Subcutaneous abdominal adipose tissue (tissue), 5 donors: ENCODE results near the gene LPIN3.

Experiments used
- H3K27ac ChIP-seq: one replicate; pipeline ENCODE4 v1.7.0; 2013; ENCODE audit warnings: low read depth, mild to moderate bottlenecking, inconsistent platforms, low read length, moderate library complexity
- H3K27me3 ChIP-seq, 5 donors: one replicate each; pipeline ENCODE4 v1.7.0; 2013; ENCODE audit warnings: low read length in 5 of 5, inconsistent platforms in 1 of 5; ENCODE audit not compliant: control insufficient read depth in 5 of 5, insufficient read depth in 4 of 5
- H3K36me3 ChIP-seq, 5 donors: one replicate each; pipeline ENCODE4 v1.7.0; 2013; ENCODE audit warnings: low read length in 5 of 5; ENCODE audit not compliant: control insufficient read depth in 5 of 5, insufficient read depth in 5 of 5
- H3K4me1 ChIP-seq, 5 donors: one replicate each; pipeline ENCODE4 v1.7.0; 2013; ENCODE audit warnings: low read length in 5 of 5, mild to moderate bottlenecking in 3 of 5, moderate library complexity in 1 of 5; ENCODE audit not compliant: control insufficient read depth in 5 of 5, insufficient read depth in 5 of 5
- H3K4me3 ChIP-seq, 5 donors: one replicate each; pipeline ENCODE4 v1.7.0; 2013; ENCODE audit warnings: low read length in 5 of 5, low read depth in 1 of 5
- H3K9ac ChIP-seq, 5 donors: one replicate each; pipeline ENCODE4 v1.7.0; 2013; ENCODE audit warnings: low read length in 5 of 5, mild to moderate bottlenecking in 4 of 5, moderate library complexity in 3 of 5
- H3K9me3 ChIP-seq, 5 donors: one replicate each; pipeline ENCODE4 v1.7.0; 2013; ENCODE audit warnings: low read length in 5 of 5; ENCODE audit not compliant: control insufficient read depth in 5 of 5
- donor health status: healthy.
- donor health status: healthy.
- donor health status: healthy.
- donor health status: healthy.
- donor health status: healthy.

Gene LPIN3

DNA sequence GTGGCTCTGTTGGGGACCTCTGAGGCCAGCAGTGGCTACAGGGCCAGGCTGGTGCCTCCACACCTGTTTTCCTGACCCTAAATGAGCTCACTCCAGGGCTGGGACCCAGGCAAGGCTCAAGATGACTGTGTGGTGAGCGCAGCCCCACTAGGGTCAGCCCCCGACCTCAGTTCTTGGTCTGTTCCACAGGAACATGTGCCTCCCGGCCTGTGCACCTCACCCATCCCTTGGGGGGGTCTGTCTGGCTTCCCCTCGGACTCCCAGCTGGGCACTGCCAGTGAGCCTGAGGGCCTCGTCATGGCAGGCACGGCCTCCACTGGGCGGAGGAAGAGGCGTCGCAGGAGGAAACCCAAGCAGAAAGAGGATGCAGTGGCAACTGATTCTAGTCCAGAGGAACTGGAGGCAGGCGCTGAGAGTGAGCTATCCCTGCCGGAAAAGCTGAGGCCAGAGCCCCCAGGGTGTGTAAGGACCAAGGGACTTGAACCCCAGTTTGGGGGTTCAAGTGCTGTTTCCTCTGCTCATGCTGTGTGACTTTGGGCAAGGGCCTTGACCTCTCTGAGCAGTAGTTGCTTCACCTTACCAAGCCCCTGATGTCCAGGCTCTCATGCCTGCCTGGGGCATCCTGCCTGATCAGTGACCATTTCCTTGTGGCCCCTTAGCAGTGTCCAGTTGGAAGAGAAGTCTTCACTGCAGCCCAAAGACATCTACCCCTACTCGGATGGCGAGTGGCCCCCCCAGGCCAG, 8.0 kb downstream of the LPIN3 start:
- H3K4me3 ChIP-seq: no peak overlapping the region
- peaks cover 0 to under 1% (median 0%) of the 10 kb centered on the region in 5 donors for H3K4me1 ChIP-seq
- no peaks in the 10 kb centered on the region for H3K9me3 ChIP-seq
- no peak overlapping the region for H3K27ac ChIP-seq
- peaks cover 0 to 70% (median 61%) of the 10 kb centered on the region in 5 donors for H3K36me3 ChIP-seq
- no peak overlapping the region for H3K9ac ChIP-seq
- H3K27me3 ChIP-seq: no peaks in the 10 kb centered on the region

DNA sequence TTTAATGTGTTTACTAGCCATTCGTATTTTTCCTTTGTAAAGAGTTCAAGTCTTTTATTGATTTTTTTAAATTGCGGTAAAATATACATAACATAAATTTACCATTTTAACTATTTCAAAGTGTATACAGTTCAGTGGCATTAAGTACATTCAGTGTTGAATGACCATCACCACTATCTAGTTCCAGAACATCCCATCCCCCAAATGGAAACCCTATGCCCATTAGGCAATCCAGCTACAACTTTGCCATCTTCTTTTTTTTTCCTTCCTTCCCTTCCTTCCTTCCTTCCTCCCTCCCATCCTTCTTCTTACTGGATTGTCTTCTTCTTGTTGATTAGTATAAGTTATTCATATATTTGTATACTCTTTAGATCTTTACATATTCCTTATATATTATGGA, 8.6 kb downstream of the LPIN3 start:
- H3K27ac ChIP-seq: no peak overlapping the region
- H3K4me3 ChIP-seq: no peak overlapping the region
- no peaks in the 10 kb centered on the region for H3K27me3 ChIP-seq
- no peaks in the 10 kb centered on the region for H3K4me1 ChIP-seq
- peaks cover 0 to 72% (median 65%) of the 10 kb centered on the region in 5 donors for H3K36me3 ChIP-seq
- no peaks in the 10 kb centered on the region for H3K9me3 ChIP-seq
- H3K9ac ChIP-seq: no peak overlapping the region

GRCh38 chr20:41349943-41350342, 9.3 kb downstream of the LPIN3 start:
- Histone ChIP-seq H3K9ac (no peak overlapping the region), H3K36me3 (peaks cover 0 to 77% (median 69%) of the 10 kb centered on the region in 5 donors)

GRCh38 chr20:41350408-41350962, 9.9 kb downstream of the LPIN3 start:
- Histone ChIP-seq H3K27me3 (no peaks in the 10 kb centered on the region), H3K36me3 (peaks cover 0 to 77% (median 71%) of the 10 kb centered on the region in 5 donors), H3K27ac (no peak overlapping the region), H3K9ac (no peak overlapping the region), H3K9me3 (no peaks in the 10 kb centered on the region), H3K4me1 (no peaks in the 10 kb centered on the region), H3K4me3 (no peak overlapping the region)

More at GRCh38 chr20:41349943-41350342, 9.3 kb downstream of the LPIN3 start:
- H3K27me3 ChIP-seq: no peaks in the 10 kb centered on the region
- H3K4me3 ChIP-seq: no peak overlapping the region
- H3K4me1 ChIP-seq: no peaks in the 10 kb centered on the region
- H3K9me3 ChIP-seq: no peaks in the 10 kb centered on the region
- H3K27ac ChIP-seq: no peak overlapping the region

DNA sequence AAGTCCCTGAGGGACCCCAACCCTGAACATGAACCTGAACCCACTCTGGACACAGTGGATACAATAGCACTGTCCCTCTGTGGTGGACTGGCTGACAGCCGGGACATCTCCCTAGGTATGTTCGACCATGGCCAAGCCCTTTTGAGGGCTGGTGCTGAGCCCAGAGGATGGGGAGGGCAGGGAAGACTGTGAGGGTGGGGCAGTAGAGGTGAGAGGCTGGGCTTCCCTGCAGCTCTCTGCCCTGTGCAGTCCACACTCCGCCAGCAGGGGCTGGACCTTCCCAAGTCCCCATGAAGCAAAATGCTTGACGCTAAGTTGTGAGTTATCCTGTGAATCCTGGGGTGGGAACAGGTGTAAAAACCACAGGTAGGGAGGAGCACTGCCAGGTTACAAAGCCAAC, 11.5 kb downstream of the LPIN3 start:
- Histone ChIP-seq H3K27me3 (no peaks in the 10 kb centered on the region), H3K4me3 (no peak overlapping the region), H3K36me3 (peaks cover 0 to 84% (median 78%) of the 10 kb centered on the region in 5 donors), H3K9me3 (no peaks in the 10 kb centered on the region), H3K4me1 (no peaks in the 10 kb centered on the region), H3K9ac (no peak overlapping the region), H3K27ac (no peak overlapping the region)

GRCh38 chr20:41352666-41353065, 12.0 kb downstream of the LPIN3 start:
- Histone ChIP-seq H3K27ac (no peak overlapping the region), H3K4me3 (no peak overlapping the region), H3K4me1 (no peaks in the 10 kb centered on the region), H3K36me3 (peaks cover 0 to 85% (median 78%) of the 10 kb centered on the region in 5 donors), H3K9ac (no peak overlapping the region), H3K27me3 (no peaks in the 10 kb centered on the region), H3K9me3 (no peaks in the 10 kb centered on the region)

DNA sequence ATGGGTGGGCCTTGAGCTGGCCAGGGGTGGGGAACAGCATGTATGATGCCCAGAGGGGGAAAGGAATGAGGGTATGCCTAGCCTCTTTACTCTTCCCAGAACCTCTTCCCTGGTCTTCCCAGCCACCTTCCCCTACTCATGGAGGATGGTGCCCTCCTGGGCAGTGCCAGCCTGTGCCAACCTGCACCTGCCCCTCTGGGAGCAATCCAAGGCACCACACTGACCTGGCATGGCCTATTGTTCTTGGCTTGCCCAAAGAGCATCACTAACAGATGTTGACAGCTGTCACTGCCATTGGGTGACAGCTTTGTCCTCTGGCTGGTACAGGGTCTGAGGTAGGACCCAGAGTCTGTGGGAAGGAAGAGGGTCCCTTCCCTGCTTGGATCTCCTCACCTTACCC, 12.9 kb downstream of the LPIN3 start:
- Histone ChIP-seq H3K27me3 (no peaks in the 10 kb centered on the region), H3K4me1 (no peaks in the 10 kb centered on the region), H3K27ac (no peak overlapping the region), H3K9ac (no peak overlapping the region), H3K36me3 (peaks cover 0 to 87% (median 78%) of the 10 kb centered on the region in 5 donors), H3K4me3 (no peak overlapping the region), H3K9me3 (no peaks in the 10 kb centered on the region)

- Histone ChIP-seq H3K9ac (no peak overlapping the region), H3K9me3 (no peaks in the 10 kb centered on the region), H3K4me3 (no peak overlapping the region), H3K27ac (no peak overlapping the region), H3K36me3 (peaks cover 0 to 81% (median 71%) of the 10 kb centered on the region in 5 donors), H3K27me3 (no peaks in the 10 kb centered on the region), H3K4me1 (no peaks in the 10 kb centered on the region)
Observed at GRCh38 chr20:41355192-41355591, 14.6 kb downstream of the LPIN3 start.

DNA sequence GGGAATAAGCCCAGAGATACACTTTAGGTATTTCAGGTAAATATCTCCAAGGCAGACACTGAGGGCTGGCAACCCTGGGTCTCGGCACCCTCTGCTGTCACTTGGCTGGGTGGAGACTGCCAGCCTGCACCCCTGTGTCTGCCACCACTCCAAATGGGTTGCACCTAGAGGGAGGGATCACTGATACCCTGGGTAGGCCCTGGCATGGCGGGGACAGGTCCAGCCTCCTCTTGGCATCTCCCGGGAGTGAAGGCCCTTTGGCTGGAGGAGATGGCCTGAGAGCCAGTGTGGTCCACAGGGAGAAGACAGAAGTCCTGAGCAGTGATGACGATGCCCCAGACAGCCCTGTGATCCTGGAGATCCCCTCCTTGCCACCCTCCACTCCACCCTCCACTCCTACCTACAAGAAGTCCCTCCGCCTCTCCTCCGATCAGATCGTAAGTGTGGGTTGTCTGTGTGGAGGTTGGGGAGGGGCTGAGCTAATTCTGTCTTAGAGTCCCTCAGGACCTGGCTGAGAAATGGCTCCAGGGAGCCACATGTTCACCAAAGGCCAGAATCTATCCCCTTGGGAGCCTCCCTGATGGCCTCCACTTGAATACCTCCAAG, 15.1 kb downstream of the LPIN3 start:
- Histone ChIP-seq H3K27ac (no peak overlapping the region), H3K36me3 (peaks cover 0 to 76% (median 68%) of the 10 kb centered on the region in 5 donors), H3K9ac (no peak overlapping the region), H3K4me3 (no peak overlapping the region), H3K9me3 (no peaks in the 10 kb centered on the region), H3K4me1 (no peaks in the 10 kb centered on the region), H3K27me3 (no peaks in the 10 kb centered on the region)

DNA sequence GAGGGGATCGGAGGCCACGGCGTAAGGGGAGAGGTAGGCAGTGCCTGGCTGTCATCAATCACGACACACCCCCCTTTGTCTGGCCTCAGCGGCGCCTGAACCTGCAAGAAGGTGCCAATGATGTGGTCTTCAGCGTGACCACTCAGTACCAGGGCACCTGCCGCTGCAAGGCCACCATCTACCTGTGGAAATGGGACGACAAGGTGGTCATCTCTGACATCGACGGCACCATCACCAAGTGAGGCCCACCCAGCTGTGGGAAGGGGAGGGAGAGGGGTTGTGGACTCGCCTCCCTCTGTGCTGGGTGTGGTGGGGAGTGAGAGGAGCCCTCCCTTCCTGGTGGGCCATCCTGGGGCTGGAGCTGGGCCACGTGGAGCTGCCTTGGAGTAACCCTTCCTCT, 16.3 kb downstream of the LPIN3 start:
- no peaks in the 10 kb centered on the region for H3K4me1 ChIP-seq
- peaks cover 0 to 68% (median 63%) of the 10 kb centered on the region in 5 donors for H3K36me3 ChIP-seq
- no peak overlapping the region for H3K27ac ChIP-seq
- no peaks in the 10 kb centered on the region for H3K9me3 ChIP-seq
- H3K9ac ChIP-seq: no peak overlapping the region
- H3K4me3 ChIP-seq: no peak overlapping the region
- H3K27me3 ChIP-seq: no peaks in the 10 kb centered on the region
